NCI-H774 (cell line): ENCODE results near the gene BUD31.
"Not testable (repeated sequence)": the region's sequence is repeated elsewhere in the genome, so short reads cannot be mapped to it uniquely, and the experiment has no call there.

ENCODE experiments used
- DNase-seq: peaks from one replicate; lab custom pipeline; 2025; lab: John Stamatoyannopoulos, UW

Gene BUD31

DNA sequence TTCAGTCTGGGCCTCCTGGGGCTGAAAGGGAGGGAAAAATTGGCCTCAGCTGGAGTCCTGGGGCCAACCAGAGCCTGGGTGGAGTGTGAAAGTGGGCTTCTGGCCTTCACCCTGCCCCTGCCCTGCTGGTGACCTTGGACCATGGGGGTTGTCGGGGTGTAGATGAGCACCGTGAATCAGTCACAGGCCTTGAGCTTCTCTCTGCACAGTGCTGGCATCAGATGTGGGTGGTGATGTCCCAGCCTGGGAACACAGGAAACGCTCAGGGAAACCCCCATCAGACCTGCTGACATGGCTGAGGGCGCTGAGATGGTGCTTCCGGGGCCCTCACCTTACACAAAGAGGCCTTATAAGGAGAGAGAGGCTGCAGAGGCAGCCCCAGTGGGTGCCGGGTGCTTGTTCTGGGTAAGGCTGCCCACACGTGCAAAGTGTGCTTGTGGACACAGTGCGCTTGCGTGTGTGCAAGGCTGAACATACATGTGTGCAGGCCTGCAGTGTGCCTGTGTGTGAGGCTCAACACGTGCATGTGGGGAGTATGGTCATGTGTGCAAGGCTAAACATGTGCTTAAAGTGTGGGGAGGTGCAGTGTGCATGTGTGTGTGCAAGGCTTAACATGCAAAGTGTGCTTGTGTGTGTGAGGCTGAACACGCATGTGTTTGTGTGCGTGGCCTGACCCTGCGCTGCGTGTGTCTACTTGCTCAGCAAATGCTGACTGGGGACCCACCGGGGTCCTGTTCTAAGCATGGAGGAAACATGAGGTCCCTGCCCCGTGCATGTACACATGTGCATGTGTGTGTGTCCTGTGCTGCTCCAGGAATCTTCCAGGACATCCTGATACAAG, 27.7 kb upstream of the BUD31 start:
- DNase-seq, result no peak

DNA sequence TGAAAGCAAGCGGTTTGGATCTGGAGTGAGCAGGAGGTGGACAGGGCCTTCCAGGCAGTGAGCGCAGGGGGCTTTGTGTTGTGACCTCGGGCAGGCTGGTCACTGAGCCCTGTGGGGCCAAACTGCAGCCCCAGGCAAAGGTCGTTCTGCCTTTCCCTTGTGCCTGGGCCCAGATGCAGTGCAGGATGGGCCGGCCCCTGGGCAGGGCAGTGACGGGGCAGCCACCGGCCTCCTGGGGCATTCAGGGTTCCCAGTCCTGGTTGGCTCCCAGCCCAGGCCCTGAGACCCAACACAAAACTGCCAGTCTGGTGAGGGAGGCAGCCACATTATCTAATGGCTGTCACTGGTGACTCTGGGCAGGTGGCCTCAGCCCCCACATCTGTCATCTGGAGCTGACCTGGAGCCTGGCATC, 27.1 kb upstream of the BUD31 start:
- DNase-seq, result no peak

DNA sequence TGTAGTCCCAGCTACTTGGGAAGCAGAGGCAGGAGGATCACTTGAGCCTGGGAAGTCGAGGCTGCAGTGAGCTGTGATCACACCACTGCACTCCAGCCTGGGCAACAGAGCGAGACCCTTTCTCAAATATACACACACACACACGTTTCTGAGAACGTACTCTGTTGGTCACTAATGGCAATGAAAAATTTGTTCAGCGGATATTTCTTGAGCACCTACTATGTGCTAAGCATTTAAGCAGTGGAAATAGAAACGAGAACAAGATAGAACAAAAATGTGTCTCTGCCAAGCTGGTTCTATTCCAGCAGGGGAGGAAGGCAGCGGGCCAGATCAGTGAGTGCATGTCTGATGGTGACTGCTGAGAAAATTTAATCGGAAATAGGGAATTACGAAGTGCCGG, 25.6 kb upstream of the BUD31 start:
- no peak for DNase-seq

DNA sequence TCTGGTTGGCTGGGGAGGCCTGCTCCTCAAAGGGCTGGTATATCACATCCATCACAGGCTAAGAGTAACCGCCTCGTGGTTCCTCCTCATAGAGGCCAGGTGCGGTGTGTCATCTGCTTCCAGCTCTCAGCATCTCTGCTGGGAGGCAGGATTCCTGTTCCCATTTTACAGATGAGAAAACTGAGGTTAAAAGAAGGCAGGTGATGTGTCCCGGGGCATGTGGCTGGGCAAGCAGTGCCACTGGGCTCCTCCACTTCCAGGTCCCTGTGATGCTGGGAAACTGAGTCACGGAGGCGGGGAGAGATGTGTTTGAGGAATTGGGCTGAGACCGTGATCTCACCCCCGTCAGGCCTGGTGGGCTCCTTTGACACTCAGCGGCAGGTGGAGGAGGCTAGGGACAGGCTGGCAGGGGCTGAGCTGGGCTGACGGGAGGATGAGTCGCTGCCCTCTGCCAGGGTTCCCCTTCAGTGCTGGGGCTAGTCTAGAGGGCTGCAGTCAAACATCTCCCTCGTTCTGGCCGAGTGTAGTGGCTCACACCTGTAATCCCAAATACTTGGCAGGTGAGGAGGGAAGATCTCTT, 24.9 kb upstream of the BUD31 start:
- DNase-seq, result no peak

DNA sequence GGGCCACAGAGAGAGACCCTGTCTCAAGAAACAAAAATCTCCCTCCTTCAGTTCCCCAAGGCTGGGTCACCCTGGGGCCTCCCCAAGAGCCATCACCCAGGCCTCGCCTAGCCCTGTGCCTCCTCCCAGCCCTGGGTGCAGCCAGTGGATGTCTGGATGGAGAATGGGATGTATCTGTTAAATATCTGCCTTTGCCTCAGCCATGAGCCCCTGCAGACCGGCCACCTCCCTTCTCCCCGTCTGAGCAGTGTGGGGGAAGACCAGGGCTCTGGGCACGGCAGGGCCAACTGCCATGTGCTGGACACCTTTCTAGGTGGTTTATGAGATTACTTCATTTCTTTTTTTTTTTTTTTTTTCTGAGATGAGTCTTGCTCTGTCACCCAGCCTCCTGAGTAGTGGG, 24.2 kb upstream of the BUD31 start:
- no peak for DNase-seq

DNA sequence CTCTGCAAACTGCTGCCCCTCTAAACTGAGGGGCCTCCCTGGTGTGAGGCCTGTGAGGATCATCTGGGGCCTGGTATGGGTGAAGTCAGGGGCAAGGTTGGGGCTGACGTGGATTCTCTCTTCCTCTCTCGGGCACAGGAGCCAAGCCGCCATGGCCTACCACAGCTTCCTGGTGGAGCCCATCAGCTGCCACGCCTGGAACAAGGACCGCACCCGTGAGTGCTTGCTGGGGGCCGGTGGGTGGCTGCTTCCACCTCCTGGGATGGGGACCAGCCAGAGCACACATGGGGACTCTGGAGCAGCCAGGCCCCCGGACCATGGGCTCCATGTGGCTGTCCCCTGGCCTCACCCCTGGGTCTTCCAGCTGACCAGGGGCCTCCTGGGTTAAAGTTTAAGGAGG, 23.2 kb upstream of the BUD31 start:
- no peak for DNase-seq

DNA sequence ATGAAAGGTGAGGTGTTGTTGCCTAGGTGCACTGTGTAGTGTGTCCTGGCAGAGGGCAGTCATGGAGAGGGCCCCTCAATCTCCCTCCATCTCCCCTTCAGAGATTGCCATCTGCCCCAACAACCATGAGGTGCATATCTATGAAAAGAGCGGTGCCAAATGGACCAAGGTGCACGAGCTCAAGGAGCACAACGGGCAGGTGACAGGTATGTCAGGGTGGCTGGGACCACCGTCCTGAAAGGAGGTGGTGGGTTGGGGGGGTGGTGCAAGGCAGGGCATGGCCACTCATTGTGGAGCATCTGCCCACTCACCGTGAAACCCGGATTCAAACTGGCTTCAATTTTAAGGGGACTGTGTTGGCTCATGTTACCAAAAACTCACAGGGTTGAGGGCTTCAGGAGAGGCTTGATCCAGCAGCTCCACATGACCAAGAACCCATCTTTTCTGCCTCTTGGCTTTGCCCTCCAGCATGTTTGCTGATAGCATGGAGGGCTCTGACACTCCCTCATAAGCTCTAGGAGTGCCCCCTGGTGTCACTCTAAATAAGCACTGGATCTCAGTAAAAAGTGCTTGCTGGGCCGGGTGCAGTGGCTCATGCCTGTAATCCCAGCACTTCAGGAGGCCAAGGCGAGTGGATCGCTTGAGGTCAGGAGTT, 22.1 kb upstream of the BUD31 start:
- no peak for DNase-seq

DNA sequence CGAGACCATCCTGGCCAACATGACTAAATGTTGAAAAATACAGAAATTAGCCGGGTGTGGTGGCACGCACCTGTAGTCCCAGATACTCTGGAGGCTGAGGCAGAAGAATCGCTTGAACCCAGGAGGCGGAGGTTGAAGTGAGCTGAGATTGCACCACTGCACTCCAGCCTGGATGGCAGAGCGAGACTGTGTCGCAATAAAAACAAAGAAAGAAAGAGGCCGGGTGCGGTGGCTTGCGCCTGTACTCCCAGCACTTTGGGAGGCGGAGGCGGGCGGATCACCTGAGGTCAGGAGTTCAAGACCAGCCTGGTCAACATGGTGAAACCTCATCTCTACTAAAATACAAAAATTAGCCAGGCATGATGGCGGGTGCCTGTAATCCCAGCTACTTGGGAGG, 21.5 kb upstream of the BUD31 start:
- not testable (repeated sequence) for DNase-seq

DNA sequence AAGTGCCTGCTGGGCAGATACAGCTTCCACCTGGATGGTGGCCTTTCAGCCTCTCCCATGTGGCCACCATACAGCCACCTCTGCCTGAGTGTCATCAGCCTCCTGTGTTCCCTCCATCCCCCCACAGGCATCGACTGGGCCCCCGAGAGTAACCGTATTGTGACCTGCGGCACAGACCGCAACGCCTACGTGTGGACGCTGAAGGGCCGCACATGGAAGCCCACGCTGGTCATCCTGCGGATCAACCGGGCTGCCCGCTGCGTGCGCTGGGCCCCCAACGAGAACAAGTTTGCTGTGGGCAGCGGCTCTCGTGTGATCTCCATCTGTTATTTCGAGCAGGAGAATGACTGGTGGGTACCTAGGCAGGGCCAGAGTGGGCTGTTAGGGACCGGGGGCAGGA, 20.9 kb upstream of the BUD31 start:
- no peak for DNase-seq

DNA sequence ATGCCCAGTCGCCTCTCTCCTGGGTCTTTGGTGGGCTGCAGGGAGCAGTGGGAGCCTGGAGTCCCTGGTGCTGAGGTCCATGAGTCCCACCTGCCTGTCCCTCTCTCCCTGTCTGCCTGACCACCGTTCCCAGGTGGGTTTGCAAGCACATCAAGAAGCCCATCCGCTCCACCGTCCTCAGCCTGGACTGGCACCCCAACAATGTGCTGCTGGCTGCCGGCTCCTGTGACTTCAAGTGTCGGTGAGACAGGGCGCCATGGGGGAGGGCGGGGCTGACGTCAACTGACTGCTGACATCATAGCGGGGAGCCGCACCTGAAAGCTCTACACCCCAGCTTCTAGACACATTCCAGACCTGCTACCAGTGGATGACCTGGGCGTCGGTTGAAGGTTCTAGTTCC, 19.0 kb upstream of the BUD31 start:
- DNase-seq, result no peak

DNA sequence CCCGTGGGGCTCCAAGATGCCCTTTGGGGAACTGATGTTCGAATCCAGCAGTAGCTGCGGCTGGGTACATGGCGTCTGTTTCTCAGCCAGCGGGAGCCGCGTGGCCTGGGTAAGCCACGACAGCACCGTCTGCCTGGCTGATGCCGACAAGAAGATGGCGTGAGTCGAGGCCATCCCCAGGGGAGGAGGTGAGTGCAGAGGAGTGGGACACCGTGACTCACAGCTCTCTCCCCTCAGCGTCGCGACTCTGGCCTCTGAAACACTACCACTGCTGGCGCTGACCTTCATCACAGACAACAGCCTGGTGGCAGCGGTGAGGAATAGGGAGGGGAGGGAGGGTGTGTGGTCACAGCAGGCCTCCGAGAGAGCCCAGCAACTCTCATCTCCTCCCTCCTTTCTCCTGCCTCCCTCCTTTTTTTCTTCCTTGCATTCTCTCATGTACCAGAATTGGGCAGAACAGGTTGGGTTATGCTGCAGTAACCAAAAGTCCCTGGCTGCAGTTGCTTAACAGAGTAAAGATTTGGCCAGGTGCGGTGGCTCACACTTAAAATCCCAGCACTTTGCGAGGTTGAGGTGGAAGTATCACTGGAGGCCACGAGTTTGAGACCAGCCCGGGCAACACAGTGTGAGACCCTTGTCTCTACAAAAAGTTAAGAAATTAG, 17.7 kb upstream of the BUD31 start:
- no peak for DNase-seq

DNA sequence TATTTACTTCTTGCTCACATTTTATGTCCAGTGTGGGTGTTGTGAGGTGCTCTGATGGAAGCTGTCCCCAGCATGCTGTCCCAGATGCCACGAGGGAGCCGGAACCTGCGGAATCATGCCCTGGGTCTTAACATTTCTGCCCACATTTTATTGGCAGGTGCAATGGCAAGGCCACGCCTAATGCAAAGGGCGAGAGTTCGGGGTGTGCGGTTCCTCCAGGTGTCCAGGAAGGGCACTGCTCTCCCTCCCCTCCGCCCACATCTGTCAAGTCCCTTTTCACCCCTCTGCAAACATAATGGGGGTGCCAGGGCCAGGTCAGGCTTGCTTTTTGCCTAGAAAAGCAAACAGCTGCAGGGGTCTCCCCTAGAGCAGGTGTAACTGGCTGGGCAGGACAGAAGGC, 16.7 kb upstream of the BUD31 start:
- no peak for DNase-seq

DNA sequence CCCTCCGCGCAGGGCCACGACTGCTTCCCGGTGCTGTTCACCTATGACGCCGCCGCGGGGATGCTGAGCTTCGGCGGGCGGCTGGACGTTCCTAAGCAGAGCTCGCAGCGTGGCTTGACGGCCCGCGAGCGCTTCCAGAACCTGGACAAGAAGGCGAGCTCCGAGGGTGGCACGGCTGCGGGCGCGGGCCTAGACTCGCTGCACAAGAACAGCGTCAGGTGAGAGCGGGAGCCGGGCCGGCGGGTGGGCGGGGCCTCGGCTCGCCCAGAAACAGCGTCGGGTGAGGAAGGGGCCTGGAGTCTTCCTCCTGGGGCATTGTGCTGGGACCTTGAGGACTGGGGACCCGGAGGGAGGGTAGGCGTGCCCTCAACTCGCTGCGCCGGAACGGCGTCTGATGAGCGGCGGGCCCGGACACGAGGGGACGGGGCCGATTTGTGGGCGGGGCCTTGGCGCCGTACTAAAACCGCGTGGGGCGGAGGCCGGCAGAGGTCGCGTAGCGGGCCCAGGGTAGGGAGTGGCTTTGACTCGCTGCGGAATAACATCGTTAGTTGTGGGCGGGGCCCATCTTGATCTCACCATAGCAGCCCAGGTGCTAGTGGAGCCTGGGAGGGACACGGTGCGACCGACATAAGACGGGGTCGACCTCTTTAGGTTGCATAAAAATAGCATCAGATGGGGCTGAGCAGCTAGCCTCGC, 16.0 kb upstream of the BUD31 start:
- DNase-seq, result no peak

DNA sequence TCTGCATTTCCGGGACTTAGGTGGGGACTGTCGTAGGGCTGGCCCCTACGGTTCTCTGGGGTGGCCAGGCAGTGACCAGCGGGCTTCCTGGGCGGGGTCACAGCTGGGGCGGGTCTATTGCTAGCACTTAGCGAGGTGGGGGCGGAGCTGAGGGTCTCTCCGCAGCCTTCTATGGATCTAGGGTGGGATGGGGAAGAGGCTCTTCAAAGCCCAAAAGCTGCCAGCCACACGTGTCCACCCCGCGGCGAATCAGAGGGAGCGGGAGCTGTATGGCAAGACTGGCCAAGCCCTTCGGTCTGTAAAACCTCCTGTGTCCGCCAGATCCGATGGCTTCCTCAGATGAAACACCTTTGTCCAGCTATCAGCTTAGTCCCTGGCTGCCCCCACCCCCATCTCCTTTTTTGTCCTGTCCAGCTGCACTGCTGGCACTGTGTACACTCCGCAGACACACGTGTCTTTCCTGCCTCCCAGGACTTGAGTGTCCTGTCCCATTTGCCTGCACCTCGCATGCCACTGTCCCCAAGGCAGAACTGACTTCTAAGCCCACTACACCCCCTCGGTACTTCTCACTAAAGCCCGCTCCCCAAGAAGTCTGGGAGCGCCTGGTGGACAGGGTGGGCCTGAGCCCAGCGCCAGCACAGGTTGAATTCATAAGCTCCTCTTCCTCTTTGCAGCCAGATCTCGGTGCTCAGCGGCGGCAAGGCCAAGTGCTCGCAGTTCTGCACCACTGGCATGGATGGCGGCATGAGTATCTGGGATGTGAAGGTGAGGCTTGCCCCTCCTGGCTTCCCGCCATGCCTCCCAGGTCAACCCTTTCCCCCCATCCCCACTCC, 15.2 kb upstream of the BUD31 start:
- no peak for DNase-seq

DNA sequence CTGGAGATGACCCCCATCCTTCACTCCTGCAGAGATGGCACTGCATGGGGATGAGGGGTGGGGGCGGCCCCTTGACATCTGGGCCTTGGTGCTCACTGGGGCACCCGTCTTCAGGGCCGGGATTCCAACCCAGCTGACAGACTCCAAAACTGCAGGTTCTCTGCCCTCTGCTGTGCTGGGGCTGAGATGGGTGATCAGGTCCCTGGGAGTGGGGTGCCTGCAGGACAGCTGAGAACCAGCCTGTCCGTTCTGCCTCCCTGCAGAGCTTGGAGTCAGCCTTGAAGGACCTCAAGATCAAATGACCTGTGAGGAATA, 14.6 kb upstream of the BUD31 start:
- DNase-seq, result no peak

DNA sequence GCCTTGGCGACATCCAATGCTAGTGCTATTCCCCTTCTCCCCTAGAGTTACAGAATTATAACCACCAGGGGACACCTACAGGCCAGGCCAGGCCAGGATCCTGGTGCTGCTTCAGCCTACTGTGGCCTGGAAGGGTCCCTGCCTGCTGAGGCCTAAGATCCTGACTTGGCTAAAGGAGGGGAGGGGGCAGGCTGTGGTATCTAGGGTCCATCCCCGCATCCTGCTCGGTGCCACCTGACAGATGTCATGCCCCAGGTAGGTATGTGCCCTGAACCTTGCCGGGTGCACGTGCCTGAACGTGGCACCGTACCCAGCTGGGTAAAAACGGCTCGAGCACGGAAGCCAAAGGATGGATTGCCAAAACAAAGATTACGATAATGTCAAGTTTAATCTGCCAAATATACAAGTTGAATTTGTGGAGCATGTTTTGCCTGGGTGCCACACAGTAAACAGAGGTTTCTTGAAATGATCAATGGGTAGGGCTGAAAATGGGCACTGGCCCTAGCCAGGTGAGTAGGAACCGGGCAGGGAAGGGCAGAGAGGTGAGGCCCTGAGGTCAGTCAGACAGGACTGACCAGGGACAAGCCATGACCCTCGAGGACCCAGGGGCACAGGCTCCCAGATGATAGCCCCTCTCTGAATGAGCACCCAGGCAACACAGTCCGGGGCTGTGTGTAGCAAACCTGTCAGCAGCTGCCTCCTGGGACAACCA, 13.0 kb upstream of the BUD31 start:
- DNase-seq, result no peak

DNA sequence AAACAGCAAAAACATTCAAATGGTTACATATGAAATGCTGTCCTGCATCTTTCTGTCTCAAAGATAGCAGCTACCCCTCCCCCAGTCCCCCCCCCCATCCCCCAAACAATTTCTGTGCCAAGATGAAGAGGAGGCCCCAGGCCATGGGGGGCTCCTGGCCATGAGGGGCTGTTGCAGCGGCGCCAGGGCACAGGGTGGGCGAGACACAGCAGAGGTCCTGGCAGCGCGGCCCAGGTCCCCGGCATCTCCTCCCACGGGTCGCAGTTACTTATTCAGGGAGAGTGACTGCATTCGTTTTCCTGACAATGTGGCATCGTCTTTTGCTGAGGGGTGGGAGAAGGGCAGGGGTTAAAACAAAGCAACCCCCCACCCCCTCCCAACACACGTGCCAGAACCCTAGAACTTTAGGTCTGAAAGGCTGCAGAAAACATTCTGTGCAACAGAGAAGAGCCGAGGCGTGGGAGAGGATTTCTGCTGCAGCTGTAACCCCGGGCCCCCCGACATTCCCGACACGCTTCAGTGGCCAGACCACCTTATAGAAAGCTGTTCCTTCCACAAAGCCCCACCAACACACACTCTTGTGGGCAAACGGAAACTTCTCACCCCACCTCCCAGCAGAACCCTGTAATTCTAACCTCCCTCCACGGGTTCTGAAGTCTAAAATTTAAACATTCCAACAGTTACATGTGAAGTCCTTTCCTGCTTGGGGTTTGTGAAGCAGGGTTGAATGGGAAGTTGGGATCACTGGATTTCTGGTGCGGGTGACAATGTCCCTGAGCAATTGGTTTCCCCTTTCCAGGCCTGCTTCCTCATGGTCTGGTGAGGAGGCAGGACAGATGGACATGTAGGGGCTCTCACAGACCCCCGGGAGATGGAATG, 12.1 kb upstream of the BUD31 start:
- no peak for DNase-seq

DNA sequence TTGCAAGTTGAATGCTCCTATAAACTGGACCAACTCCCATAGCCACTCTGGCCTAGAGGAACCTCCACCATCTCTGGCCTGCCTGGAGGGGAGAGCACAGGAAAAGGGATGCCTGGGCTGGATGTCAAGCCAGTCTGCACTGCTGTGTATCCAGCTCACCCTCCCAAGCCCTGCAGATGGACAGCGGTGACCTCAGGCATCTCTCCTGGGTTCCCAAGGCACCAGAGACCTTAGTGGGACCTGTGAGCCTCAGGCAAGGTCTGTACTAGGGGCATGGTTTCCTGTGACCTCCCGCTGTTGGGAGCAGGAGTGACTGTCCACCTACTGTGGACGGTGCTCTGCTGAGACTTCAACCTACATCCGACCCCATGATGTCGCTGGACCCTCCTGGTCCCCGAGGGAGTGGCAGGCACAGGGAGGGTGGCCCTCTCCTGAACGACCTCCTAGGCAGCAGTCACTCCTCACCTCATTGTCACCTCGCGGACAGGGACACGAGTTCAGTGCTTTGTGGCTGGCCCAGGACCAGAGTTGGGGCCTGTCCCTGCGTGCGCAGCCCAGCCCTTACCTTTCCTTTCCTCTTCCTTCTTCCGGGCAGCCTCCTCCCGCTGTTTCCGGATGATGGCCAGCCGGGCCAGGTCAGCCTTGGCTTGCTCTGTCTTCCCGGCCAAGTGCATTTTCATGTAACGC, 11.3 kb upstream of the BUD31 start:
- no peak for DNase-seq

DNA sequence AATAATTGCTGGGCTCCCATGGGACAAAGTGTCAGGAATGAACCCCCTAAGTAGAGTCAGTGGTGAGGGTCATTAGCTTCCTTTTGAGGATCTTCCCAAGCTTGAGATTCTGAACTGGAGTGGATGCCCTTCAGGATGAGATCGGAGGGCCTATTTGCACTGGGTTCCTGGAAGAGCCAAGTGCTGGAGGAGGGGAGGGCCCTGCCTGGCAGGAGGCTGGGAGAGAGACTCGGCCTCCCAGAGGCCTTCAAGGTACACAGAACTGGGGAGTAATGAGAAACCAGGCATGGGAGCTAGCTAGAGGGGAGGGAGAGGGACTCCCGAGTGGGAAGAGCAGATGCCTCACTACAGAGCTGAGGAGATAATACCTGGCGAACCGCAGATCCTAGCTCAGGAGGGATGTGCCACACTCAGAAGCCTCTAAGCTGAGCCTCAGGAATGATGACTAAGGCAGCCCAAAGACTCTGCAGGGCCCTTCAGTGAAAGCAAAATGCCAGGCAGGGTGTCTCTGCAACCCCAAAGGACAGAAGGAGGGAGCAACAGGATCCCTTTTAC, 9.8 kb upstream of the BUD31 start:
- DNase-seq, result no peak
